ENCODE measurements around the gene SPRED2.

- TF ChIP-seq CTCF (IDR thresholded peaks at IDR 0.05) (no peak), POLR2A (IDR thresholded peaks at IDR 0.05) (no peak), EP300 (IDR thresholded peaks at IDR 0.05) (no peak)
Observed at GRCh38 chr2:65364986-65365733, 67.2 kb downstream of the SPRED2 start.

All from tibial nerve (tissue), 4 donors.